HL-60 (cell line): ENCODE data around the gene IPO13.

ENCODE experiments used
- POLR2AphosphoS5 ChIP-seq: IDR thresholded peaks from 2 replicates; pipeline ENCODE4 v1.6.1; 2012; ENCODE audit warnings: low read depth
- TF ChIP-seq, protein P1 (sequence below): IDR thresholded peaks from one replicate; pipeline ENCODE4 v1.5.1; 2011; ENCODE audit warnings: low read length, control low read depth, inconsistent platforms; ENCODE audit not compliant: insufficient read depth

DNA sequence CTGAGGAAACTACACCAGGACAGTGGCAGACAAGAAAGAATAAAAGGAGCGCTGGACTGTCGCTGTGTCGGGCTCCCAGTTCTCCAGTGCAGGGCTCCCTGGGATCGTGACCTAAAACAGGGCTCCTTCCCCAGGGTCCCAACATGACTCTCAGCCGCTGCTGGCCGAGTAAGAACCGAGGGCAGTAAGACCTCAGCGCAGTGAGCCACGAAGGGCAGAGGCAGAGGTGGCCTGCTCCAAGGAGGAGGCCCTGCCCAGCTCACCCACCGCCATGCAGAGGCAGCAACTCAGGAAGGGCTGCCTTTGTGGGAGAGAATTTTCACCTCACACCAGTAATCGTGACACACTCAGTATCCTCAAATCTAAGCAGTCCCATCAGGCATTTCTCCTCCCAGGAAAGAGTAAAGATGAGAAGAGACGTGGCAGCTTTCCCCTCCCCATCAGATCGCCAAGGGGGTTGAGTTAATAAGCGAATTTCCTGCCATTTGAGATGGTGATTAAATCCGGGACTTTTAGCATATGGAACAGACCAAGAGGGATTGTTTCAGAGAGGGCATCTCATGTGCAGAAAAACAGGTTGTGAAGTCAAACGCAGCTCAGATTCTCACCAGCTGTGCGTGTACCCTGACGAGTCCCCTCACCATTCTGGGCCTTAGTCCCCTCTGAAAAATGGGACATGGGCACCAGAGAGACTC is 32.9 kb upstream of the IPO13 start:
- TF ChIP-seq, protein P1, sequence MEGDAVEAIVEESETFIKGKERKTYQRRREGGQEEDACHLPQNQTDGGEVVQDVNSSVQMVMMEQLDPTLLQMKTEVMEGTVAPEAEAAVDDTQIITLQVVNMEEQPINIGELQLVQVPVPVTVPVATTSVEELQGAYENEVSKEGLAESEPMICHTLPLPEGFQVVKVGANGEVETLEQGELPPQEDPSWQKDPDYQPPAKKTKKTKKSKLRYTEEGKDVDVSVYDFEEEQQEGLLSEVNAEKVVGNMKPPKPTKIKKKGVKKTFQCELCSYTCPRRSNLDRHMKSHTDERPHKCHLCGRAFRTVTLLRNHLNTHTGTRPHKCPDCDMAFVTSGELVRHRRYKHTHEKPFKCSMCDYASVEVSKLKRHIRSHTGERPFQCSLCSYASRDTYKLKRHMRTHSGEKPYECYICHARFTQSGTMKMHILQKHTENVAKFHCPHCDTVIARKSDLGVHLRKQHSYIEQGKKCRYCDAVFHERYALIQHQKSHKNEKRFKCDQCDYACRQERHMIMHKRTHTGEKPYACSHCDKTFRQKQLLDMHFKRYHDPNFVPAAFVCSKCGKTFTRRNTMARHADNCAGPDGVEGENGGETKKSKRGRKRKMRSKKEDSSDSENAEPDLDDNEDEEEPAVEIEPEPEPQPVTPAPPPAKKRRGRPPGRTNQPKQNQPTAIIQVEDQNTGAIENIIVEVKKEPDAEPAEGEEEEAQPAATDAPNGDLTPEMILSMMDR, result no peak
- TF ChIP-seq POLR2AphosphoS5, result no peak
